ENCODE measurements around the gene CRTAC1. TPM values are rescaled to one million over a fixed set of nuclear protein-coding genes. Genes with fewer than 3 reads are reported as not detected.

The CRTAC1 gene
- total and polyA plus RNA-seq, 9 of the 15 experiments (the other 6 are each of a cell fraction or from before 2014, with no cell fraction given) = not detected

DNA sequence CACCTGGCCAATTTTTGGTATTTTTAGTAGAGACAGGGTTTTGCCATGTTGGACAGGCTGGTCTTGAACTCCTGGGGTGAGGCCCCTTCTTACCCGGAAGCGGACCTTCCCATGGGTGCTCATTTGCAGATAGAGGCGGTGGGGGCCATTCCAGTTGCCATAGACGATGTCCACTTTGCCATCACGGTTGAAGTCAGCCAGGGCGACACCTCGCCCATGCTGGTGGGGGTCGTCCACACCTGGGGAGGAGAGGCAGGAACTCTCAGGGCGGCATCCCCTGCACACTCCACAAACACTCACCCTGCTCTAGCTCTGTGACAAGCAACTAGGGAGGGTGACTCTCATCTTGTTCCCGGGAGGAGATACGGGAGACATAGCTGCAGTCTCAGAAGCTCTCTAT, 125.8 kb downstream of the CRTAC1 start (continued):
- no peak for TF ChIP-seq ZNF318 (IDR thresholded peaks at IDR 0.05; ENCODE audit: borderline replicate concordance in 1 of 2, low read depth in 1 of 2)
- TF ChIP-seq, protein P1, sequence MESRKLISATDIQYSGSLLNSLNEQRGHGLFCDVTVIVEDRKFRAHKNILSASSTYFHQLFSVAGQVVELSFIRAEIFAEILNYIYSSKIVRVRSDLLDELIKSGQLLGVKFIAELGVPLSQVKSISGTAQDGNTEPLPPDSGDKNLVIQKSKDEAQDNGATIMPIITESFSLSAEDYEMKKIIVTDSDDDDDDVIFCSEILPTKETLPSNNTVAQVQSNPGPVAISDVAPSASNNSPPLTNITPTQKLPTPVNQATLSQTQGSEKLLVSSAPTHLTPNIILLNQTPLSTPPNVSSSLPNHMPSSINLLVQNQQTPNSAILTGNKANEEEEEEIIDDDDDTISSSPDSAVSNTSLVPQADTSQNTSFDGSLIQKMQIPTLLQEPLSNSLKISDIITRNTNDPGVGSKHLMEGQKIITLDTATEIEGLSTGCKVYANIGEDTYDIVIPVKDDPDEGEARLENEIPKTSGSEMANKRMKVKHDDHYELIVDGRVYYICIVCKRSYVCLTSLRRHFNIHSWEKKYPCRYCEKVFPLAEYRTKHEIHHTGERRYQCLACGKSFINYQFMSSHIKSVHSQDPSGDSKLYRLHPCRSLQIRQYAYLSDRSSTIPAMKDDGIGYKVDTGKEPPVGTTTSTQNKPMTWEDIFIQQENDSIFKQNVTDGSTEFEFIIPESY (CRISPR knock-in tag; IDR thresholded peaks at IDR 0.05) = no peak
- TF ChIP-seq PHB2 (IDR thresholded peaks at IDR 0.05; ENCODE audit: low read depth) = no peak
- no peak for TF ChIP-seq NFIX (CRISPR knock-in tag; IDR thresholded peaks at IDR 0.05; ENCODE audit: low read depth)
